SK-MEL-5 (cell line): ENCODE results near the gene HYAL3. TPM values are rescaled to one million over a fixed set of nuclear protein-coding genes. Genes with fewer than 3 reads are reported as not detected.

Experiments used
- total RNA-seq: library from RNA; depleted of rRNA; stranded (reverse); fragments of >200 nt; shearing (Covaris generic); gene quantifications from 2 replicates; pipeline ENCODE4 v1.2.3, GENCODE V29; 2014; rRNA removed

HYAL3 gene
- total RNA-seq, 1 experiment from 2014 or later: 4.1 TPM

Other genes starting within 250 kb of the HYAL3 start
- 95.6 and 106 TPM in 2 replicates for gene RBM5, start 210.5 kb downstream of the HYAL3 start, total RNA-seq
- gene SEMA3F, start 144.1 kb downstream of the HYAL3 start, total RNA-seq: 1.5 and 2.5 TPM in 2 replicates
- gene GNAT1, start 107.8 kb downstream of the HYAL3 start, total RNA-seq: not detected in 2 replicates
- gene SLC38A3, start 94.1 kb downstream of the HYAL3 start, total RNA-seq: 0.13 and 0.42 TPM in 2 replicates
- gene GNAI2, start 63.2 kb downstream of the HYAL3 start, total RNA-seq: 73.8 and 77.3 TPM in 2 replicates
- gene SEMA3B, start 30.3 kb downstream of the HYAL3 start, total RNA-seq: 0.85 and 0.96 TPM in 2 replicates
- gene LSMEM2, start 20.3 kb downstream of the HYAL3 start, total RNA-seq: not detected in 2 replicates
- 80.5 and 80.7 TPM in 2 replicates for gene IFRD2, start 7.0 kb downstream of the HYAL3 start, total RNA-seq
- gene NAA80, start within 50 bp of the HYAL3 start, total RNA-seq: 4.2 and 4.6 TPM in 2 replicates
- 0.24 and 1.1 TPM in 2 replicates for gene HYAL1, start 4.2 kb upstream of the HYAL3 start, total RNA-seq
- gene HYAL2, start 23.3 kb upstream of the HYAL3 start, total RNA-seq: 78.5 and 86.4 TPM in 2 replicates
- 32.4 and 34.4 TPM in 2 replicates for gene TUSC2, start 28.8 kb upstream of the HYAL3 start, total RNA-seq
- gene RASSF1, start 41.4 kb upstream of the HYAL3 start, total RNA-seq: 8.3 and 9.3 TPM in 2 replicates
- gene ZMYND10, start 46.3 kb upstream of the HYAL3 start, total RNA-seq: 0.61 TPM in 1 of 2 replicates, not detected in the other
- gene NPRL2, start 51.4 kb upstream of the HYAL3 start, total RNA-seq: 21.9 and 24.3 TPM in 2 replicates
- 31.6 and 42.1 TPM in 2 replicates for gene CYB561D2, start 51.5 kb upstream of the HYAL3 start, total RNA-seq
- gene TMEM115, start 60.1 kb upstream of the HYAL3 start, total RNA-seq: 40.8 and 45.5 TPM in 2 replicates
- gene CACNA2D2, start 204.2 kb upstream of the HYAL3 start, total RNA-seq: 0.21 and 0.80 TPM in 2 replicates